Measurements from ENCODE around the gene PHAF1. TPM values are rescaled to one million over a fixed set of nuclear protein-coding genes. Genes with fewer than 3 reads are reported as not detected.

Gene PHAF1
- total and polyA plus RNA-seq, 9 of the 15 experiments (the other 6 are each of a cell fraction or from before 2014, with no cell fraction given), result 5.1 to 25.4 (median 13.8) TPM

- TF ChIP-seq IRF1 (CRISPR knock-in tag; IDR thresholded peaks at IDR 0.05; ENCODE audit: borderline replicate concordance), result no peak
- TF ChIP-seq CBX3 (IDR thresholded peaks at IDR 0.05; ENCODE audit: borderline replicate concordance in 1 of 2, low read length in 2 of 2), result no peak
- no peak for TF ChIP-seq HIVEP1 (CRISPR knock-in tag; IDR thresholded peaks at IDR 0.05)
- TF ChIP-seq TCF3 (CRISPR knock-in tag; IDR thresholded peaks at IDR 0.05), result no peak
- TF ChIP-seq USF2 (CRISPR knock-in tag; IDR thresholded peaks at IDR 0.05), result no peak
- no peak; the same call in 1 of the 2 replicates for TF ChIP-seq XRCC5 (IDR thresholded peaks at IDR 0.05; ENCODE audit: low read depth, low read length)
- TF ChIP-seq ZBTB8A (IDR thresholded peaks at IDR 0.05; ENCODE audit: partially characterized antibody), result no peak
- no peak for TF ChIP-seq CBX8 (IDR thresholded peaks at IDR 0.05; ENCODE audit: borderline replicate concordance, extremely low read depth, low read depth, low read length, poor library complexity, severe bottlenecking)
- peak; percentile 79 to 84 for TF ChIP-seq MAZ (CRISPR knock-in tag; conservative IDR thresholded peaks at IDR 0.05 in 1 of 2, IDR thresholded peaks at IDR 0.05 in 1 of 2)
- TF ChIP-seq SMC3 (conservative IDR thresholded peaks at IDR 0.05; ENCODE audit: insufficient read depth, low read depth, low read length), result no peak
- TF ChIP-seq NR1H2 (CRISPR knock-in tag; IDR thresholded peaks at IDR 0.05), result no peak
- TF ChIP-seq DACH1 (IDR thresholded peaks at IDR 0.05; ENCODE audit: partially characterized antibody), result no peak
- TF ChIP-seq POLR3A (IDR thresholded peaks at IDR 0.05; ENCODE audit: borderline replicate concordance, extremely low read depth, insufficient read depth, insufficient read length), result no peak
- TF ChIP-seq ZNF436 (CRISPR knock-in tag; IDR thresholded peaks at IDR 0.05), result no peak
- TF ChIP-seq TAF7 (tag; IDR thresholded peaks at IDR 0.05), result no peak
- TF ChIP-seq ZC3H4 (CRISPR knock-in tag; IDR thresholded peaks at IDR 0.05; ENCODE audit: borderline replicate concordance), result no peak
- TF ChIP-seq SNIP1 (IDR thresholded peaks at IDR 0.05; ENCODE audit: low read depth), result no peak
- TF ChIP-seq SRSF3 (IDR thresholded peaks at IDR 0.05; ENCODE audit: insufficient read depth, low read length), result no peak
- no peak for TF ChIP-seq KLF16 (IDR thresholded peaks at IDR 0.05)
- no peak for TF ChIP-seq SPI1 (IDR thresholded peaks at IDR 0.05; ENCODE audit: borderline replicate concordance, low read depth, low read length)
Observed at GRCh38 chr16:67183627-67184452, 74.1 kb downstream of the PHAF1 start, which contains the start of gene MATCAP1 (continued).

Data from K562 (cell line).